GM12878 (cell line): Measurements from ENCODE around the gene ZNF229. TPM values are rescaled to one million over a fixed set of nuclear protein-coding genes. Genes with fewer than 3 reads are reported as not detected.
"Not testable (repeated sequence)": the region's sequence is repeated elsewhere in the genome, so short reads cannot be mapped to it uniquely, and the experiment has no call there.

Source experiments
- ATAC-seq: fragments of 200-7000 bp; cut with Tn5 transposase; 3 replicates; pipeline ENCODE4 v1.9.1; 2020; ENCODE audit warnings: mild to moderate bottlenecking, moderate library complexity
- BruUV-seq: library from RNA; stranded (reverse); fragments of 400-500 nt; replicated peaks from 2 replicates; lab custom pipeline; 2021; lab: Mats Ljungman, UMichigan
- CTCF ChIA-PET: fragments of 300-600 bp; sonication (Branson Sonifier 250); formaldehyde crosslinking; extraction: SDS; loops from one replicate; lab custom pipeline; 2021; ENCODE audit warnings: inconsistent platforms; lab: Yijun Ruan, JAX
- POLR2A ChIA-PET: fragments of 350-600 bp; formaldehyde crosslinking; extraction: SDS; loops from one replicate; lab custom pipeline; 2021; ENCODE audit warnings: inconsistent platforms; lab: Charles Lee
- RAD21 ChIA-PET: fragments of 300-600 bp; sonication (Branson Sonifier 250); formaldehyde crosslinking; loops from one replicate; lab custom pipeline; 2023; ENCODE audit warnings: antibody characterized with exemption; ENCODE audit not compliant: unreplicated experiment; lab: Charles Lee
- SMC1A ChIA-PET: fragments of 300-600 bp; sonication (Branson Sonifier 250); formaldehyde crosslinking; loops from one replicate; lab custom pipeline; 2023; ENCODE audit not compliant: unreplicated experiment, uncharacterized antibody; lab: Charles Lee
- DNase-seq: peaks from one replicate; pipeline ENCODE4 v3.0.0-alpha.2; 2011; ENCODE audit warnings: low read depth, low spot score
- FAIRE-seq: peaks from 3 replicates; lab custom pipeline; 2011; peaks lifted over from hg19 to GRCh38; lab: Jason Lieb, UNC
- H2AFZ ChIP-seq: 2 replicates; pipeline ENCODE4 v1.6.0; 2011; ENCODE audit warnings: low read depth, low read length, control low read depth; ENCODE audit not compliant: control insufficient read depth
- H3K27ac ChIP-seq: 2 replicates; pipeline ENCODE4 v1.5.1; 2011; ENCODE audit warnings: control low read depth; ENCODE audit not compliant: control insufficient read depth, insufficient read depth
- H3K27me3 ChIP-seq, 2 experiments: replicated peaks in 1 of 2; 2 replicates each; pipeline versions ENCODE4 v1.6.0 to v1.6.1; 2011; ENCODE audit warnings: low read length in 1 of 2; ENCODE audit not compliant: control insufficient read depth in 2 of 2, insufficient read depth in 2 of 2
- H3K36me3 ChIP-seq, 2 experiments: 2 replicates each; pipeline ENCODE4 v1.5.1; 2011; ENCODE audit warnings: low read length in 1 of 2; ENCODE audit not compliant: control insufficient read depth in 2 of 2, insufficient read depth in 2 of 2
- H3K4me1 ChIP-seq: 2 replicates; pipeline ENCODE4 v1.6.1; 2011; ENCODE audit warnings: mild to moderate bottlenecking, low read length, moderate library complexity, mixed read lengths; ENCODE audit not compliant: control insufficient read depth, insufficient read depth
- H3K4me2 ChIP-seq: 2 replicates; pipeline ENCODE4 v1.6.0; 2011; ENCODE audit warnings: control low read depth; ENCODE audit not compliant: control insufficient read depth, insufficient read depth
- H3K4me3 ChIP-seq: fragments of 200-600 bp; sonication (generic); 2 replicates; pipeline ENCODE4 v1.5.1; 2016
- H3K79me2 ChIP-seq: 2 replicates; pipeline ENCODE4 v1.6.0; 2011; ENCODE audit warnings: low read length; ENCODE audit not compliant: control insufficient read depth, insufficient read depth
- H3K9ac ChIP-seq: 2 replicates; pipeline ENCODE4 v1.8.0; 2011; ENCODE audit warnings: low read length, control low read depth, mixed read lengths; ENCODE audit not compliant: control insufficient read depth, insufficient read depth
- H3K9me3 ChIP-seq: replicated peaks from 3 replicates; pipeline ENCODE4 v1.5.1; 2011; ENCODE audit warnings: mild to moderate bottlenecking, low read length; ENCODE audit not compliant: control insufficient read depth, insufficient read depth
- H4K20me1 ChIP-seq: 2 replicates; pipeline ENCODE4 v1.6.0; 2011; ENCODE audit not compliant: control insufficient read depth, insufficient read depth
- BRCA1 ChIP-seq: IDR thresholded peaks from 2 replicates; pipeline ENCODE4 v1.6.1; 2011; ENCODE audit warnings: low read depth, low read length, improper control_type of control experiment
- CBFB ChIP-seq: IDR thresholded peaks from 2 replicates; pipeline ENCODE4 v1.6.1; 2016; ENCODE audit warnings: antibody characterized with exemption, low read depth
- CBX3 ChIP-seq: fragments of 200-600 bp; sonication (generic); IDR thresholded peaks from 2 replicates; pipeline ENCODE4 v1.6.1; 2016; ENCODE audit warnings: low read depth, borderline replicate concordance
- CEBPB ChIP-seq, 2 experiments: fragments of 150-350 bp in 1 of 2; IDR thresholded peaks; 2 replicates each; pipeline ENCODE4 v1.6.1; 2012 to 2014; ENCODE audit warnings: low read depth in 2 of 2, low read length in 2 of 2, borderline replicate concordance in 1 of 2, inconsistent platforms in 1 of 2
- CREB1 ChIP-seq: IDR thresholded peaks from 2 replicates; pipeline ENCODE4 v1.6.1; 2012; ENCODE audit warnings: low read depth, mild to moderate bottlenecking, inconsistent platforms
- FOXK2 ChIP-seq: fragments of 450-650 bp; IDR thresholded peaks from 2 replicates; pipeline ENCODE4 v1.6.1; 2017; ENCODE audit warnings: mild to moderate bottlenecking, moderate library complexity
- IKZF2 ChIP-seq, 2 experiments: fragments of 450-650 bp; IDR thresholded peaks; 2 replicates each; pipeline ENCODE4 v1.6.1; 2017; ENCODE audit warnings: mild to moderate bottlenecking in 2 of 2, moderate library complexity in 2 of 2
- MYB ChIP-seq: fragments of 150-350 bp; IDR thresholded peaks from 2 replicates; pipeline ENCODE4 v1.6.1; 2014; ENCODE audit warnings: mild to moderate bottlenecking, low read depth, low read length, borderline replicate concordance
- NR2C2 ChIP-seq: IDR thresholded peaks from 2 replicates; pipeline ENCODE4 v1.6.1; 2011; ENCODE audit warnings: borderline replicate concordance, low read depth; ENCODE audit not compliant: control insufficient read depth, insufficient read length
- PKNOX1 ChIP-seq: fragments of 450-650 bp; IDR thresholded peaks from 2 replicates; pipeline ENCODE4 v1.6.1; 2016; ENCODE audit warnings: mild to moderate bottlenecking
- RAD51 ChIP-seq: fragments of 450-650 bp; IDR thresholded peaks from 2 replicates; pipeline ENCODE4 v1.6.1; 2016; ENCODE audit warnings: moderate library complexity, mild to moderate bottlenecking, inconsistent platforms
- RFX5 ChIP-seq: IDR thresholded peaks from 2 replicates; pipeline ENCODE4 v1.6.1; 2011; ENCODE audit warnings: low read depth, low read length, improper control_type of control experiment
- SMARCA5 ChIP-seq: fragments of 450-650 bp; IDR thresholded peaks from 2 replicates; pipeline ENCODE4 v1.6.1; 2017; ENCODE audit warnings: mild to moderate bottlenecking
- SPI1 ChIP-seq: IDR thresholded peaks from 2 replicates; pipeline ENCODE4 v1.6.1; 2011; ENCODE audit warnings: low read depth, mild to moderate bottlenecking, low read length, moderate library complexity, borderline replicate concordance; ENCODE audit not compliant: insufficient read depth
- SUPT20H ChIP-seq: IDR thresholded peaks from 2 replicates; pipeline ENCODE4 v1.6.1; 2011; ENCODE audit warnings: low read depth, mild to moderate bottlenecking, low read length, moderate library complexity, borderline replicate concordance; ENCODE audit not compliant: control insufficient read depth
- USF1 ChIP-seq: IDR thresholded peaks from 2 replicates; pipeline ENCODE4 v1.6.1; 2011; ENCODE audit warnings: borderline replicate concordance, low read depth, mild to moderate bottlenecking, moderate library complexity, mixed read lengths, low read length; ENCODE audit not compliant: insufficient read depth; ENCODE audit errors: extremely low read length
- ZNF207 ChIP-seq: fragments of 450-650 bp; IDR thresholded peaks from 2 replicates; pipeline ENCODE4 v1.6.1; 2014; ENCODE audit warnings: antibody characterized with exemption, mild to moderate bottlenecking, borderline replicate concordance
- ZZZ3 ChIP-seq: IDR thresholded peaks from 2 replicates; pipeline ENCODE4 v1.6.1; 2011; ENCODE audit warnings: low read depth; ENCODE audit not compliant: control insufficient read depth, insufficient read length
- WGBS: methylation state at CpG from one replicate; pipeline ENCODE4 v1.1.6; 2016; ENCODE audit warnings: low lambda C conversion rate; ENCODE audit not compliant: insufficient replicate concordance, insufficient coverage; ENCODE audit errors: missing lambda C conversion rate; 5-methylcytosine and 5-hydroxymethylcytosine counted together
- in situ Hi-C: fragments of 300-500 bp; cut with MboI; formaldehyde crosslinking; loops from 9 replicates; pipeline ENCODE4 v1.14.3; 2018; ENCODE audit warnings: mixed read lengths
- intact Hi-C: fragments of 100-400 bp; cut with micrococcal nuclease; formaldehyde crosslinking; loops from one replicate; pipeline ENCODE4 v1.14.2; 2022; ENCODE audit not compliant: unreplicated experiment
- polyA plus RNA-seq, 11 experiments: library from polyadenylated mRNA; depleted of rRNA in 4 of 11; unstranded in 6 of 11; stranded (reverse) in 5 of 11; fragments of >200 nt; fragmentation: Nextera tagmentation in 4 of 11; fragmentation: Illumina TruSeq in 1 of 11; extraction: Ambion mirVana in 4 of 11; extraction: Trizol in 1 of 11; gene quantifications; 1 replicate in 1 of 11; 2 replicates in 10 of 11; pipeline versions ENCODE4 v1.2.1 to v1.2.3, GENCODE V29; 2011 to 2016; ENCODE audit warnings: inconsistent platforms in 2 of 11, missing spikeins in 2 of 11, low read depth in 1 of 11
- total RNA-seq, 4 experiments: library from RNA; depleted of rRNA in 3 of 4; stranded (reverse); fragments of >200 nt in 3 of 4; fragmentation: Illumina TruSeq in 1 of 4; extraction: Trizol in 1 of 4; gene quantifications; 2 replicates each; pipeline versions ENCODE4 v1.2.1 to v1.2.3, GENCODE V29; 2013 to 2021

Gene ZNF229
- total and polyA plus RNA-seq, 10 of the 15 experiments (the other 5 are each of a cell fraction or from before 2014, with no cell fraction given), result 0.04 to 0.24 (median 0.14) TPM; not detected in 1

GRCh38 chr19:44456016-44456415 lies 7.7 kb upstream of the ZNF229 start:
- FAIRE-seq, RAD21 ChIA-PET, H2AFZ ChIP-seq, H3K27ac ChIP-seq, SMC1A ChIA-PET, H4K20me1 ChIP-seq, DNase-seq, intact Hi-C loops, ATAC-seq, H3K27me3 ChIP-seq, BruUV-seq, H3K4me1 ChIP-seq, POLR2A ChIA-PET, CTCF ChIA-PET, H3K36me3 ChIP-seq, H3K4me2 ChIP-seq, H3K9ac ChIP-seq, H3K79me2 ChIP-seq, H3K4me3 ChIP-seq, H3K9me3 ChIP-seq: not testable (repeated sequence)
- 66% methylated on average over 5 of the region's 13 CpGs for WGBS
- in situ Hi-C loops, result loop anchor here (5.0 kb wide), 1 partner anchor 44 kb away; no protein-coding TSS in a partner anchor

- FAIRE-seq, result no peak
- WGBS, result 29% methylated on average over 4 of the region's 4 CpGs
- no peaks in the 10 kb centered on the region for H3K36me3 ChIP-seq
- peaks cover 6% of the 10 kb centered on the region; the same call in 2 of the 3 replicates for H3K9me3 ChIP-seq
- in situ Hi-C loops, result loop anchor here (5.0 kb wide), 1 partner anchor 43 kb away; no protein-coding TSS in a partner anchor
- no peak for TF ChIP-seq RAD51
- TF ChIP-seq ZNF207, result no peak
- no peak for TF ChIP-seq CREB1
- TF ChIP-seq CBFB, result no peak
- no peak for TF ChIP-seq SUPT20H
- no peak for TF ChIP-seq IKZF2 (IDR thresholded peaks at IDR 0.05)
- TF ChIP-seq BRCA1, result no peak
- no peak for TF ChIP-seq ZZZ3
- no peak for TF ChIP-seq SMARCA5
- TF ChIP-seq CBX3, result no peak
- no peak for TF ChIP-seq USF1
- TF ChIP-seq MYB, result no peak
- TF ChIP-seq NR2C2, result no peak
- TF ChIP-seq CEBPB (IDR thresholded peaks at IDR 0.05; ENCODE audit: borderline replicate concordance in 1 of 2, low read depth in 2 of 2, low read length in 2 of 2), result no peak
- no peak for TF ChIP-seq FOXK2
- TF ChIP-seq RFX5, result no peak
- TF ChIP-seq PKNOX1, result no peak
- TF ChIP-seq SPI1, result no peak
- TF ChIP-seq, all 136 proteins: peak for 0
- H3K4me3 ChIP-seq, result no peak overlapping the region
- ChIA-PET POLR2A (no interaction called here), RAD21 (no interaction called here), CTCF (no interaction called here), SMC1A (no interaction called here)
- no peak overlapping the region for H3K27ac ChIP-seq
- H3K4me2 ChIP-seq, result no peak overlapping the region
- no TSS peak for BruUV-seq
- no peaks in the 10 kb centered on the region for H4K20me1 ChIP-seq
- intact Hi-C loops, result no loop called here
- no peaks in the 10 kb centered on the region for H3K79me2 ChIP-seq
- ATAC-seq, result no peak
- no peaks in the 10 kb centered on the region for H3K27me3 ChIP-seq
- H3K9ac ChIP-seq, result no peak overlapping the region
- DNase-seq, result no peak
- H2AFZ ChIP-seq, result no peak overlapping the region
- H3K4me1 ChIP-seq, result no peaks in the 10 kb centered on the region
Measured at GRCh38 chr19:44455100-44455499, 6.8 kb upstream of the ZNF229 start.
